Dermis microvascular lymphatic vessel endothelial cell (primary cell): Measurements from ENCODE around the gene LOXL3. TPM values are rescaled to one million over a fixed set of nuclear protein-coding genes. Genes with fewer than 3 reads are reported as not detected.

ENCODE experiments used
- DNase-seq, 2 donors: peaks; one replicate each; pipeline versions ENCODE4 v3.0.0 to v3.0.0-alpha.2; 2010; ENCODE audit warnings: low read depth in 2 of 2
- total RNA-seq: library from RNA; depleted of rRNA; stranded (reverse); fragments of >200 nt; gene quantifications from 2 replicates; pipeline ENCODE4 v1.2.1, GENCODE V29; 2014

The LOXL3 gene
- total RNA-seq, 1 donor from 2014 or later: 0.77 TPM

DNA sequence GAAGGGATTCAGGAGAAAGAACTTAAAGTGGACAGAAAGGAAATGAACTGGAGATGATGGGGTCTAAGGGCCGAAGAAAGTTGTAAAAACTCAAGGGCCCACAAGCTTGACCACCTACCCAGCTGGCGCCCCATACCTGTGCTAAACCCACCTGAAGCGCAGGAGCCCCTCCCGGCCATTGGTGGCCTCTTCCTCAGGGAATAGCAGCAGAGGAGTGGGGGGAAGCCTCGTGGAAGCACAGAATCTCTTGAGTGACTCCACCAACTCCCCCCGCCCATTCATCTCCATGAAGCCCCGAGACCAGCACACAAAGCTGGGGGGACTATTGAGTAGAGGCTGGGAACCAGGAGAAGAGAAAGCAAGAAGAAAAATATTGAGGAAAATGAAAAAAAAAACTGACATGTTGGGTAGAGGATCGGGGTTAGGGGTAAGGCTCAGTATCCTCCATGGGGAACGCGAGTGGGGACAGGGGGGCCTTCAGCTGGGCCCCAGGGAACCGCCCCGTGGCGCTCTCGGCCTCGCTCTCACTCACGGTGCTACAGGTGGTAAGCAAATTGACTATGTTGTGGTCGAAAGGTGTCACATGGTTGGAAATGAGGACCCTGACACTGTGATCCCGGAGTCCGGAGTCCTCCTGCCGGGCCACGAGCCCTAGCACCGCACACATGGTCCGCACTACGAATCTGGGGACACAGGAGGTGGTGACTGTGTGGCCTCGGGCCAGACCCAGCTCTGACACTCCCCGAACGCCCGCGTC, 25.0 kb downstream of the LOXL3 start:
- no peak for DNase-seq

DNA sequence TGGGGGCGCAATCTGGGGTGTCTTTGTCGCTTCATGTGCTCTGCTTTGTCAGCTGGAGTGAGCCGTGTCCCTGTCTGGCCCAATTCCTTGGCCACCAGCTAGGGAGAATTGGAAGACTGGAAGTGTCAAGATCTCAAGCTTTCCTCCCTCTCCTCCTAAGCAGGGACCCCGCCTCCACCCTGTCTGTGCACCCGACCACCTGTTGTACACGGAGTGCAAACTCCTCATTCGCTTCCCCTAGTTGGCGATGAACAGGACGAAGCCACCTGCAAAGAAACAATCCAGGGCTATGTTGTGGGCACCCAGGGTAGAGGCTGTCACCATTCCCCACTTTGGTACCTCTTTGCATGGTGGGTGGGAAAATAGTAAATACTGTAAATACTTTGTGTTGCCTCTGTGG, 26.0 kb downstream of the LOXL3 start:
- DNase-seq: no peak

DNA sequence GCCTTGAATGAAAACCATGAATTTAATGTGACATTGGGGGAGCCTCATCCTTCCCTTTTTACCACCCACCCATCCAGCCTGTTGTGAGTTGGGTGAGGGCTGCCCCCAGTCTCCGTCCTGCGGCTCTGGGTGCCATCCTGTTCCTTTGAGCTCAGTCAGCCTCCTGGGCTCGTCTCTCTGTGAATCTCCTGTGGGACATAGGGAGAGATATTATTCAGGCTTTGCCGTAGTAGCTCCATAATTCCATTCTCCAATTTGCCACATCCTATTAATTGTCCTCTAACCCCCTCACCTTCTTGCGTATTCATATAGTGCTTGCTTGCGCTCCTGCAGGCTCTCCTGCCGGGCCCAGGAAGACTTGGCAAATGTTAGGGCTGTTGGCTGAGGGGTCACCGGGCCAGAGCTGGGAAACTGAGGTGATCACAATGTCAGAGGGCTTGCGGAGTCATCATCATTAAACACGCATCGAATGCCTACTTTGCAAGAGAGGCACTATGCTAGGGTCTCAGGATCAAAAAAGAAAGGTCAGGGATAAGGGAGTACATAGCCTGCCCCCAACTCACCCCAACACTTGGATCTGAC, 27.0 kb downstream of the LOXL3 start:
- no peak for DNase-seq

DNA sequence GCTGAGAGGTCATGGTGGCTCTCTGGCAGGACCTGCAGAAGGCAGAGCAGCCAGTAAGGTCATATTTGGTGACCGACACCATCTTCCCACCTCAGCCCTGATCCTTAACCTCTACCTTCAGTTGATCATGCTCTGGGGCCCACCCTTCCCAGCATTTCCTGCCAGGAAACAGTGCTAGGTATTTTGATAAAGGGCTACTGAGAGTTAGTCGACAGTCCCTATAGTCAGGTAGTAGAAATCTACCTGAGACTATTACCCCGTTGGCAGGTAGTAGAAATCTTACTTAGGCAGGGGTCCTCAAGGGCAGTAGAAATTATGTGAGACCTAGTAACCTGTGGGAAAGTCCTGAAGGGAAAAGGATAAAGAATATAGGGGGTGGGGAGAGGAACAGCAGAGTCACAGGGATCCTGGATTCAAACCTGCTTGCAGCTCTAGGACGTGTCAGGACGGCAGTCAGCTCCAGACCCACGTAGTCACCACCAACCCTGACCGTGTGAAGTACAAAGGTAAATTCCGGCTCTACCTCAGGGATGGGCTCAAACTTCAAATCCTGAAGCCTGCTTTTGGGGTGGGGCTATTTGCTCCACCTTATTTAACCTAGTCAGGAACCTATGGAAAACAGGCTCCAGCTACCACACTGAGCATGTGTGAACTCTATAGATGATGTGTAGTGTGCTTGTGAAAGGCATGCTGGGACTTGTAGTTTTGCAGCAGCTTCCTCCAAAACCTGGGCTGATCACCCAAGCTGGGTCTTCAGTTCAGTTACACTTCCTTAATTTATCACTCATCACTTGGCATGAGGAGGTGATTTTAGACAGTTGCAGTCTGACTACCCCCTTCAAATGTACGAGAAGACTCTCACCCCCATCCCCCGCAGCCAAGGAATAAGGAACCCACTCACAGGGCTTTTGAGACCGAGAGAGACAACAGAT, 27.8 kb downstream of the LOXL3 start, which contains the start of gene DQX1:
Gene DQX1 (minus strand): TSS at position 515 of the 932 bp plus-strand sequence. CDS start 502 bp downstream, at position 13.
- peak in 1 of 2 donors; percentile 29 for DNase-seq

DNA sequence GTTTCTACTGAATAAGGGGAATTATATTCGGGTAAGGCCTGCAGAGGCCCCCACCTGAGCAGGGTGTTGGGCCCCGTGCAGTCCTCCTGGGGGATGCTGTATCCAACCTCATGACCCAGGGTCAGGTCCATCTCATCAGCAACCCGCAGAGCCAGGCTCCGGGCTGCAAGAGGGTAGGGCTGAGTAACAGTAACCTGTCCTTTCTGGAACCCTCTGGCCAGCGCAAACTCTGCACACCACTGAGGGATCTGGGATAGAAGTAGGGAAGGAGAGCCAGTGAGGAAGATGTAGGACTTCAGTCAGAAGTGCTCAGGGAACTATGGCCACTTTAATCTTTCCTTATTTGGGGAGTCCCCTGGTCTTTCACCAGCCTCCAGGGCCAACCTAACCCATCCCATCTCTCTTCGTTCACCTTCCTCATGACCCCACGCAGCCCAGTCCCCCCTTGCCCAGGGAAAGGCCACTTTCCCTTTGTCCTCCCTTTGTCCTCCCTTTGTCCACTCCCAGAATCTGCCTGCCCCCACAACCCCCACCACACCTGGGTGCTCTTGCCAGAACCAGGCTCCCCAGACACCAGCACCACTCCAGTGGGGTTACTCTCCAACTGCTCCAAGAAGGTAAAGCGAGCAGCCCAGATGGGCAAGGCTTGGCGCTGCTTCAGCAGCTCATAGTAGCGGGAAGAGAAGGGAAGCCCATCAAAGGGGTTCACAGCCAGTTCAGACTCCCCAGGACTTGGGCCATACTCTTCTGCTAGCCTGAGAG, 28.6 kb downstream of the LOXL3 start:
- no peak for DNase-seq

DNA sequence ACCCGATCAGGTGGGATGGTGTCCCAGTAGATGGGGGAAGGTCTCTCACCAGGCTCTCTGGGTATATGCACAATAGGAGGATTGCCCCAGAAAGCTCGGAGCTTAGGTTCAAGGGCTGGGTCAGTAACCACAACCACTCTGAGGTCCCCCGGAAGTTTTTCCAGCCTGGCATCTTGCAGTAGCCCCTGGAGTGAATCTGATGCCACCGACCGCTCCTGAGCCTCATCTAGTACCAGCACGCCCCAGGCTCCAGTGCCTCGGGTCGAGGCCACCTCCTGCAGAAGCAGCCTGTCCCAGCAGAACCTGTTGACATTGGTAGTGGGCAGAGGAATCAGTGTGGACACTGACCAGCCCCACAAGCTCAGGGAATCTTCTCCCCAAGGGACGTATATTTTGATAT, 29.7 kb downstream of the LOXL3 start:
- DNase-seq: no peak

DNA sequence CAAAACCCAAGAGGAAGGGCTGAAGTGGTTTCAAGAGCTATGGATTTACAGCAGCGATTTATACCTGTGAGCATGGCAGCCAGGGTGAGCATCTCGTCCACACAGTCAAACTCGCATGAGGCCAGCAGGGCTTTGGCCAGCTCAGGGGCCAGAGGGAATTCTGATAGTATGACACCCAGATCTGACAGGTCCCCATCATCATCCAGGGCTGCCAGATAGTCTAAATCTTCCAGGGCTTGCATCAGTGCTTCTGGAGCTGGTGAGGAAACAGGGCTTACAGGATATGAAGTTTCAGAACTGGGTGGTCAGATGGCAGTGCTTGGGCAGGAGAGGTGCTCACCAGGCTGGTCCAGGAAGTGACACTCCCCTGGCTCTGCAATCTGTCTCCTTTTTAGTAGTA, 31.2 kb downstream of the LOXL3 start:
- no peak for DNase-seq

DNA sequence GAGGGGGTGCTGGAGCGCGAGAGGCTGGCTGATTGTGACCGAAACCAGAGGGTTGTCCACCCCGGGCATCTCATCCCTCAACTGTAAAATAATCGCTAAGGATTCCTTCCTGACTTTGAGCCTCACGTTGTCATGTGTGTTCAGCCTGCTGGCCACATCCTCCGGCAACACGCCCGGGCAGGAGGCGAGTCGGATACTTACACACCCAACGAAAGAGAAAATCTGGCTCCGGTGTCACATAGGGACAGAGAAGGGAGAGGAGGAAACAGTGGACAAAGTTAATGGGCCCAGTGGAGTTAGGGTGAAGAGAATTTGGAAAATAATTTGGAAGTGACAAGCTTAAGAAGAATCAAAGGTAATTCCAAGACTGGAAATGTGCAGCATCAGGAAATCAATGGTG, 37.1 kb downstream of the LOXL3 start:
- DNase-seq: no peak

DNA sequence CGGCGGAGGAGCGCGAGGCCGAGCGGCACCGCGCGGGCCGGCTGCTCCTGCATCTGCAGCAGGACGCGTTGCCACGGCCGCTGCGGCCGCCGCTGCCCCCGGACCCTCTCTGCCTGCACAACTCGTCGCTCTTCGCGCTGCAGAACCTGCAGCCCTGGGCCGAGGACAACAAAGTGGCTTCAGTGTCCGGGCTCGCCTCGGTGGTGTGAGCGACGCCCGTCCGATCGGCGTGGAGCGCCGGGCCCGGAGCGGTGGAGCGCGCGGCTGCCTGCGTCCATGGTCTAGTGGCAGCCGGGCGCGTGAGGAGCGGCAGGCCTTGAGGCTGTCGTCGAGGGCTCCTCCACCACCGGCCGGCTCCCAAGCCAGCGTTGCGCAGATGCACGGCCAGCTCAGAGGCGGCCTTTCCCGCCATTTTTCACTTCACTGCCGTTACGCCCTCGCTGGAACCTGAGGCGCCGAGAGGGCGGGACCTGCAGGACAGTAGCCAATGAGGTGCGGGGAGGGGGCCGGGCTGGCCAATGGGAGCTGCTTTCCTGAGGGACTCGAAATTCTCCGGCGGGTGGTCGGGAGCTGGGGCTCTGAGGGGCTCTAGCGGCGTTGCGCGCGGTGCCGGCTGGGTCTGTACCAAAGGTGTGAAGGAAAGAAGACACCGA, 37.6 kb downstream of the LOXL3 start:
- peak in 1 of 2 donors; percentile 70 for DNase-seq

DNA sequence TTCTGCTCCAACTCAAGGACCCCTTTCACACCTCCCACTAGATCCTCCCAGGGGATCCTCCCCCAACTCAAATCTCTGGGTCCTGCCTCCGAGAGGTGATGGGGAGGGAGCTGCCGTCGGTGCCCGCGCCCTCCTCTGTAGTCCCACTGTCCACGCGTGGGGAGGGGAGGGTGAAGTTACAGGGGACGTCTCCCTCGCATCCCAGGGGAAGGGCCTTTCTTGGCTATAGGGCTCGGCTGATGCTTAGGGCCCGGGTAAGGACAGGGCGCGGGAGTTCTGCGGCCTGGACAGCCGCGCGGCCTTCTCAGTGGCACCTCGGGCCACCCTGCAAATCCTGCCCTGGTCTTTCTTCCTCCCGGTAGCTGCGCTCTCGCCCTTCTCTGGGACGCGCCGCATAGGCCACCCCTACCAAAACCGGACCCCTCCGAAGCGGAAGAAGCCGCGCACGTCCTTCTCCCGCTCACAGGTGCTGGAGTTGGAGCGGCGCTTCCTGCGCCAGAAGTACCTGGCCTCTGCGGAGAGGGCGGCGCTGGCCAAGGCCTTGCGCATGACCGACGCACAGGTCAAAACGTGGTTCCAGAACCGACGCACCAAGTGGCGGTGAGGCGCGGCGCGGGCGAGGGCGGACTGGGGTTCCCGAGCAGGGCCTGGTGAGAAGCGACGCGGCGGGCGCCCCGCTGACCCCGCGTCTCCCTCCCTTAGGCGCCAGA, 38.3 kb downstream of the LOXL3 start:
- no peak for DNase-seq

DNA sequence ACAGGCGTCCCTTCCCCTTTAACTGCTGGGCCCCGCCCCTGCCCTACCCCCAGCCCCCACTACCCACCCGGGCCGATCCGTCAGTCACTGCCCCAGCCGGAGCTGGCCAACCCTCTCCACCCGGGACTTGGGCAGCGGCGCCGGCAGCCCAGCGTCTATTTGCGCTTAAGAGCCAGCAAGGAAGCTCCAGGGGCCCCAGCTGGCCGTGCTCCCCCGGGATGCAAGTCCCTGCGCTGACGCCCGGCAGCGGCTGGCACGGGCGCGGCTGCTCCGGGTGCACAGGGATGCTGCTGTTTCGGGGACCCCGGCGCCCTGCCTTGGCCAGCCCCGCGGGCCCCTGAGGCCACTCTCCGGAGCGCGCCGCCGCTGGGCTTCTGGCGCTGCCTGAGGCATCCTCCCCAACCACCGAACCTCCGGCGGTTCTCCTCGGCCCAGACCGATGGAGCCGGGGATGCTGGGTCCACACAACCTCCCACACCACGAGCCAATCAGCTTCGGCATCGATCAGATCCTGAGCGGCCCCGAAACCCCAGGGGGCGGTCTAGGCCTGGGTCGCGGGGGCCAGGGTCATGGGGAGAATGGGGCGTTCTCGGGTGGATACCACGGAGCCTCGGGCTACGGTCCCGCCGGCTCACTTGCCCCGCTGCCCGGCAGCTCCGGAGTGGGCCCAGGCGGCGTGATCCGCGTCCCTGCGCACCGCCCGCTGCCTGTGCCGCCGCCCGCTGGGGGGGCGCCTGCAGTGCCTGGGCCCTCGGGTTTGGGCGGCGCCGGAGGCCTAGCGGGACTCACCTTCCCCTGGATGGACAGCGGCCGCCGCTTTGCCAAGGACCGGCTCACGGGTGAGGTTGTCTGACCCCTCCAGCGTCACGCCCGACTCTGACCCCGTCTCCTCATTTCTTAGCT, 39.1 kb downstream of the LOXL3 start, which contains the start of gene TLX2:
Gene TLX2 (plus strand): TSS at position 83 of the 903 bp plus-strand sequence. CDS start 357 bp downstream, at position 440.
- DNase-seq: no peak

DNA sequence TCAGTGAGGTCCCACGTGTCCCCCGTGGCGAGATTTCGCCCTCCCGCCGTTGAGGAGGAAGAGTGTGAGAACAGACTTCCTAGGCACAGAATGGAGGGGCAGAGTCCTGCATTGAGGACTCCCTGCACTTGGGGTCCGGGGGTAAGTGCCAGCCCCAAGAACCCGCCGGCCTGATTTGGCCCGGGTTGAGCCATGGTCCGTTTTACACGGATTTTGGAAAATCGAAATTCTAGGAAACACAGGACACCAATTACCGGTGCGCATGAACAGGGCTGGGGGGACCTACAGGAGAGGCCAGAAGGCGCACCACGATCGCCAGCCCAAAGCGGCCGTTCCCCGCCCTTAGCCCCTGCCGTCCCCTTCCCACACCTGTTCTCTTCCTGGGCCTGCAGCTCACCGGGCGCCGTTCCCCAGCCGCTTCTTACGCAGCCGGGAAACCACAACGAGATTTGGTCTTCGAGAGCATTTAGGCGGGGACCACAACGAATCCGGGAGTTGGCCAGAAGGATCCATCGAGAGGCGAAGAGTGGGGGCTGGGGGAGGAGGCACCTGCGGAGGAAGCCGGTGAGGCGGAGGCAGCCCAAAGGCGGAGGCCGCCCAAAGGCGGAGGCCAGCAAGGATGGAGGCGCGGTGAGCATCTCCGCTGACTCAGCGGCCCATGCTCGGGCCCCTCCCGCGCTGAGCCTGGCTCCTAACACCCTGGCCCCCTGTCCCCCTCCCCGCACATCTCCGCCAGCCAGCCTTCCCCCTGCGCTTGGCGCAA, 40.0 kb downstream of the LOXL3 start:
- DNase-seq: no peak

DNA sequence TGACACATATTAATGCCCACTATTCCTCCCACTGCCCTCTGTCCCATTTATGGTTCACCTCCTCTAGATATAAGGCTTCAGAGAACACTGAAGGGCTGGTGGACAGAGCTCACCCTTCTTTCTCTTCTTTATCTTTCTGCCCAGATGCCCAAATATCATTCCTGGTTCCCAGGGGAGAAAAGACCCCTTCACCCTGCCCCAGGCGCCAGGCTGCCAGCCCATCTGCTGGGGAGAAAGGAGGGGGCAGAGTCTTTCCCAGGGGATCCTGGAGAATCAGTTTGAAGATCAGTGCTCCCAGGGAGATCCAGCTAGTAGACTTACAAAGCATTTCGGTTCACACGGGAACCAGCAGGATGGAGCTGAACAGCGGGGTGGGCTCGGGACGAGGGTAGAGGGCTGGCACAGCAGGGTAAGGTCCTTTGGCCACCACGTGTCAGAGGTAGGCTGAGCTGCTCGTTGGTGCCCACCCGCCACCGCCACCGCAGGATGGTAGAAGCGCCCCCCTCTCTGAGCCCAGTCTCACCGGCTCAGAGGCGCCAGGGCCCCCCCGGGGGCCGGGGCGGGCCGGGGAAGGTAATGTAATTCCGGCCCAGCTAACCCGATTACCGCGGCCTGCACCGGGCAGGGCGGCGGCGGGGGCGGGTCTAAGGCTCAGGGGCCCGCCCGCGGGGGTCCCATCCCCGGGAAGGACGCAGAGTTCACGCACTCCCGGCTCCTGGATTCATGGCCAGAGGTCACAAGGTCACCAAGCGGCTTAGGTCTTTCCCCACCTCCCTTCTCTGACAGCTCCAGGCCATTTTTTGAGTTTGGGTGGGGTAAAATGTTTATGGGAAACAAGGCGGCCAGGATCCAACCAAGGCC, 40.8 kb downstream of the LOXL3 start:
- DNase-seq: no peak

DNA sequence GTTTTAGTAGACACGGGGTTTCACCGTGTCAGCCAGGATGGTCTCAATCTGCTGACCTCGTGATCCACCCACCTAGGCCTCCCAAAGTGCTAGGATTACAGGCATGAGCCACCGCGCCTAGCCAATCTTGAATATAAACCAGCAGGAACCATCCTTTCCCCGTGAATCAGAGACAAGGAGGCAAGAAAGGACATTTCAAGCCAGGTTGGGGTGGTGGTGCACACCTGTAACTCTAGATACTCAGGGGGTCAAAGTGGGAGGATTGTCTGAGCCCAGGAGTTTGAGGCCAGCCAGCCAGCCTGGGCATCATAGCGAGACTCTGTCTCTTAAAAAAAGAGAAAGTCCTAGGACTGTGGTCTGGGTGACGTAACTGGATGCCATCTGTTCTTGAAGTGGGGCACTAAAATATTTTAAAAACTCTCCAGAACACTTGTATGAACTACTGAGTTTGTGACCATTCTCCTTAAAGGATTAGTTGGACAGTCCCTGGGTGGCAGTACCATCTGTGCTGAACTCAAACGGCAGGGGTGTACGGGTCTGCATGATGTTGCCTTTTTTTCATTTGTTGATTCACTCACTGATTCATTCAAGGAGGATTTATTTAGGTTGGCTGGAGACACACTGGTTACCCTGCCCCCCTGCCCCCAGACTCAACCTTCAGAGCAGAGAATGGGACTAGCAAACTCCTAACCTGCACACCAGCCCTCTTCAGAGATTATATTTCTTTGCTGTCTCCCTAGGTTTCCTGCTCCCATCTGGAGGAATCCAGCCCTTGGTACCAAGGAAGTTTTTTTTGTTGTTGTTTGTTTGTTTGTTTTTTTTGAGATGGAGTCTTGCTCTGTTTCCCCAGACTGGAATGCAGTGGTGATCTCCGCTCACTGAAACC, 42.4 kb downstream of the LOXL3 start:
- no peak for DNase-seq

DNA sequence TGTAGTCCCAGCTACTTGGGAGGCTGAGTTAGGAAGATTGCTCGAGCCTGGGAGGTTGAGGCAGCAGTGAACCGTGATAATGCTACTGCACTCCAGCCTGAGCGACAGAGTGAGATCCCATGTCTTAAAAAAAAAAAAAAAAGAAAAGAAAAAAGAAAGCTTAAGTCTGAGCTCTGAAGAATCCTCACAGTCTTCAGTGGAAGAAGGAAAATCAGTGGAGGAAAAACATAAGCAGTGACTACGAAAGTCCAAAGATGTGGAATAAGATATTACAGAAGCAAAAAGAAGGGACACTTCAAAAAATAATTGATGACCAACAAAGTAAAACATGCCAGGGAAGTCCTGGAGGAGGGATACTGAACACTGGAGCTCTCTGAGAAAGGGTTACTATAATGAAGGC, 43.5 kb downstream of the LOXL3 start:
- no peak for DNase-seq

DNA sequence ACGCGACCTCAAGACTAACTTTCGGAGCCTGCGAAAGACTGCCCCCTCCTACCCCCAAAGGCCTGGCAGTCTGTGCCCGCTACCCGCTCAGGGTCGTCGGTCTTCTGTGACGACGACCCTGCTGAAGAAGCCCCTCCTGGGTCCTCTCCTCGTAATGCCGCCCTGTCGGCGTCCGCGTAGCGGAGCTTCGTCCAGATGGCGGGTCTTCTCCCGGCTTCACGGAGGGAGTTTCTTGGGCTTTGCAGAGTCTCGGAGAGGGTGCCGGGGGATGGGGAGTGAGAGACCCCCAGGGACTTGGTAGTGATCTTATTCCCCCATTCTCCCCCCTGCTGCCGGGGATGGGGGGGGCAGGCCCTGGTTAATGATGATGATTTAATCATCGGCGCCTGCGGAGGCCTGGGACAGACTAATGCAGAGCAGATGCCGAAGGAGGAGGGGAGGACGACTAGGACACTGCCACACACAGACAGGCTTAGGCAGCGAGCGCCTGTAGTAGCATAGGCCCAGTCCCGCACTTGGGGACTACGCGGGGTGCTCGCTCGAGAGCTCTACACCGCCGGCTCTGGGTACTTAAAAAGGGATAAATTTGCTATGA, 45.7 kb downstream of the LOXL3 start:
- no peak for DNase-seq
